CD4-positive, alpha-beta T cell treated with Interleukin-4 for 4 hours (primary cell): Measurements from ENCODE around the gene SCFD2.
"Not testable (repeated sequence)": the region's sequence is repeated elsewhere in the genome, so short reads cannot be mapped to it uniquely, and the experiment has no call there.

Experiments
- DNase-seq: peaks from one replicate; pipeline ENCODE4 v3.0.0-alpha.2; 2020

Gene SCFD2

DNA sequence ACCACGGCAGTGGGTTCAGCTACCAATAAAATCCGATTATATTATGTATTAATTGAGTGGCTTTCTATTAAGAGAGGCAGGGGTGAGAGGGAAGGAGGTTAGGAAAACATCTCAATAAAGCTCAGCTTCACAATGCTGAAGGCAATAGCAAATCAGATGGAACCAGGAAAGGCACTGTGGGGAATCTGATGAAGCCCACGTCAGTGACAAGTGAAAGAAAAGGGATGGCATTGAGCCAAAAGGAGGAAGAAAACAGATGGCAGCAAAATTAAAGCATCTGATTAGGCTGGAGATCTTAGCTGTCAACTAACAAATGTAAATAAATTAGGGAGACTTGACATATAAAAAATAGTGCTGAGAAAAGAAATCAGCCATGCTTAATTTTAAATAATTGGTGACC is 322.8 kb downstream of the SCFD2 start:
- no peak for DNase-seq

DNA sequence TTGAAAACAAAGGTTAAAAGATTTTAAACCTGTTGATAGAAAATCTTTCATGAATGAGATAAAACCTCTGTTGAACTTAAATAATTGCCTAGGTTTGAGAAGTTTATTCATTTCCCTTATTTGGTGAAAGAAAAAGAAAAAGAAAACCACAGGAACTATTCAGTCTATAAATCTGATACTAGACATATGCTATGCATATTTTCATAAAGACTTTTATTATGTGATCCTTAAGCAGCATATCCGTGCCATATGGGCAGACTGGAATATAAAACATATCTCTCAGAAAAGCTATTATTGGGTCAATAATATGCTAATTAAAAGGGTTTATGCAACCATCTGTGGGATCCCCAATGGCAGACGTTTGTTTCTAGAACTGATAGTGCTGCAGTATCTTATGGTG is 325.0 kb downstream of the SCFD2 start:
- DNase-seq, result no peak

DNA sequence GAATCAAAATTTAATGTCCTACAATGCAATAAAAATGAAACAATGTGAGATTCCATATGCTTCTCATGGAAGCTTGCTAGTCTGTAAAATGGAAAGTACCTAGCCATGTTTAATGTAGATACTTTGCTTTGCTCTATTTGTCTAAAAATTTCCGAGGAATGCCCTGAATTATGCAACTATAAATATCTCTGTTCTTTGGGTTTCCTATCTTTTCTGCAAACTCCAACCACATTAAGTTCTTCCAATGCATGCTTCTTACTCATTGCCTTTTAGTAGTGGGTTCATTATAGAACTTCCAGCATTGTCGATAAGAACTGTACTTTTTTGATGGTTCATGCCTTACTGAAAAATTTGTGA is 325.4 kb downstream of the SCFD2 start:
- DNase-seq, result no peak

DNA sequence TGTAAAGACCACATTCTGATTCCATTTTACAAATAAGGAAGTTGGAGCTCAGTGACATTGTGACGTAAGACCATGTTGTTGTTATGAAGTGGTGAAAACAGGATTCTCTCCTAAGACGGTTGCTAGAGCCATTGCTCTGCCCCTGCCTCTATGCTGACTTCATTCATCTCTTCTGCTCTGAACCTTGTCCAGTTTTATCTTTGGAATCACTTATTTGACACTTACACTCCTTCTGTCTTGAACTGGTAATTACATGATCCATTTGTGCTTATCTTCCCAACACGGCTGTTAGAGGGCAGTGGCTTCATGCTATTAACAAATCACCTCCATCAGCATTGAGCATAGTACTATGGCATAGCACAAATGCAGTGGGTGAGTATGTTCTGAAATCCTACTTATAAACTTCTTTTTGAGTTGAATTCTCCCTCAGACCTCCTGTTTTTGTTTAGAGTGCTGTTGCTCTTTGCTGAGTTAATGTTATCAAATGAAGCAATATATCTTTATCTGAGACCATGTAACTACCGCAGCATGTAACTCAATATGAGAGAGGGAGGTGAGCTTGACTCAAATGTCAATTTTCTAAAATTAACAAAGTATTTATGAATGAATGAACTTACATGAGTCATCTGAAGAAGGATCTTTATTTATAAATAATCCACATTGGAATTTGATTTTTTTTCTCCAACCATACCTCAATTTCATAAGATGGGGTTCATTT is 326.0 kb downstream of the SCFD2 start:
- no peak for DNase-seq

DNA sequence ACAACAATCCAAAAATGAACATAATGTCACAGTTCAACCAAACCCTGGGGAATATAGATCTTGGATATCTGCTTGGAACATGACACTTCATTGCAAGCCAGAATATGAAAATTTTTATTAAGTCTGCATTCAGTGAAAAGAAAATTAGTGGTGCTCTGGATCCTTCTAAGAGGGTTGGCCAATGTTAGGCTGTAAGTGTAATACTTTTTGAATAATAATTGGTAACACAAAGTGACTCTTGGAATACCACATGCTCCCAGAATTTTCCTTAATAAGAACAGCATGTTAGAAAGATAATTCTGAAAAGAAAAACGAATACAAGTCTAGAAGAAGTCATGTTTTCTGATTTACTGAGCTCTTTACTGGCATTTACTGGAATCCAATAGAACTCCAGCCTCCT is 328.0 kb downstream of the SCFD2 start:
- no peak for DNase-seq

DNA sequence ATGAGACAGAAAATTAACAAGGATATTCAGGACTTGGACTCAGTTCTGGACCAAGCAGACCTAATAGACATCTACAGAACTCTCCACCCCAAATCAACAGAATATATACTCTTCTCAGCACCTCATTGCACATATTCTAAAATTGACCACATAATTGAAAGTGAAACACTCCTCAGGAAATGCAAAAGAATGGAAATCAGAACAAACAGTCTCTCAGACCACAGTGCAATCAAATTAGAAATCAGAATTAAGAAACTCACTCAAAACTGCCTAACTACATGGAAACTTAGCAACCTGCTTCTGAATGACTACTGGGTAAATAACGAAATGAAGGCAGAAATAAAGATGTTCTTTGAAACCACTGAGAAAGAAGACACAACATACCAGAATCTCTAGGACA is 333.0 kb downstream of the SCFD2 start:
- DNase-seq, result not testable (repeated sequence)

DNA sequence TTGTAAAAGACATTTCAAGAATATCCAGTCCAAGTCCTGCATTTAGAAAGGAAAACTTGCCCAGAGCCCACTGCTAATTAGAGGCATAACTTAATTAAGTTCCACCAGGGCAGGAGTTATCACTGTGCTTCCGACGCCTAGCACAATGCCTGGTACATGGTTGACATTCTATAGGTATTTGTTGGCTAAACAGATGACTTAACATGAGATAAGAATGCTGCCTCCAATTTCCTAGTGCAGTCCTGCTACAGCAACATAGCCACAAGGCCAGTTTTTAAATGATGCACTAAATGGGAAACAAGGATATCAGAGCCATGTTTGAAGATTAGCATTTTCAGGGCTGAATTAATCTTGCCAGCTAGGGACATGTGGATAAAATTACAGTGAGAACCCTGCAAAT is 339.6 kb downstream of the SCFD2 start:
- DNase-seq, result no peak

DNA sequence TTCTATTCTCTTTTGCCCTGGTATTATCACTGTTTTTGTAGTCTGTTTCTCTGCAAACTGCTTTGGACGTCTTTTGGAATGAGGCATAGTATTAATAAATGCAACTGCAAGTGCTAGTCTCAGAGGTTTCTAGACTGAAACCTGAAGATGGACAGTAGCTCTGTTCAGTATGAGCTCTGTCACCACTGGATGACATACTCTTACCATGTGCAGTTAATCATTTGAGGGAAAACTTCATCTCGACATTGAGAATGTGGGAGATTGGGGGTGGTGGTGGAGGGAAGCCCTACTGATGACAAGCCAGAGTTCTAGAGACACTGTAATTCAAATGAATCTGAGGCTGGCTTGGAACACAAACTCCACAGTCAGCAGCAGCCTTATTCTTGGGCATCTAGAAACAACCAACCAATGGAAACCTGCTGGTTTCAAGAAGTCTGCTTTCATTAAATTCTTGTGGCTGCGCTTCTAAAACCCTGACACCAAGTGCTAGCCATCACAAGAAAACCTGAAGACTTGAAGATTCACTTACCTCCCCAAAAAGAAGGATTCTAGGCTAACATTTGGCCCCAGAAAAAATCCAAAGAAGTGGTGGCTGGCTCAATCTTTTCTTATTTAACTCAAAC is 342.1 kb downstream of the SCFD2 start:
- no peak for DNase-seq

DNA sequence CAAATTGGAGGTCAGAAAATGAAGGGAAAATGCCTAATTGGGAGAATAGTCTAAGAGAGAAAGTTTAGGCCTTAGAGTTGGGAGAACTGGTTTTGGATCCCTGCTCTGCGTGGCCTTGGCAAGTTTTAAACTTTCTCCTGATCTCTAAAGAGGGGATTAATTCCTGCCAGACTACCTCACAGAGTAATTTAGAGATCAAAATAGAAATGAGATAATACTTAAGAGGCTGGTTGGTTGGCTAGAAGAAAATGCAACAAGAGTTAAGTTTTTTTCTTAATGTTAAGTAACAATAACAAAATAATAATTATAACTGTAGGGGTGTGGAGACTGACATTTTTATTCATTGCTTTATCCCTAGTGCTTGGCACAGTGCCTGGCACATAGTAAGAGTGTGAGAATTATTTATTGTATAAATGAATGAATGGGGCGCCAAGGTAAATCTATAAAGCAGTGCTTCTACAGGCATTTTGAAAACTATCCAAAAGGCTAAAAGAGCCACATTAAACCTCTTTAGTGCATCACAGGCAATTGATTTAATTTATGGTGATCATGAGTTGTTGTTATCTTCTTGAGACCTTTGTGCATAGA is 343.3 kb downstream of the SCFD2 start:
- no peak for DNase-seq

DNA sequence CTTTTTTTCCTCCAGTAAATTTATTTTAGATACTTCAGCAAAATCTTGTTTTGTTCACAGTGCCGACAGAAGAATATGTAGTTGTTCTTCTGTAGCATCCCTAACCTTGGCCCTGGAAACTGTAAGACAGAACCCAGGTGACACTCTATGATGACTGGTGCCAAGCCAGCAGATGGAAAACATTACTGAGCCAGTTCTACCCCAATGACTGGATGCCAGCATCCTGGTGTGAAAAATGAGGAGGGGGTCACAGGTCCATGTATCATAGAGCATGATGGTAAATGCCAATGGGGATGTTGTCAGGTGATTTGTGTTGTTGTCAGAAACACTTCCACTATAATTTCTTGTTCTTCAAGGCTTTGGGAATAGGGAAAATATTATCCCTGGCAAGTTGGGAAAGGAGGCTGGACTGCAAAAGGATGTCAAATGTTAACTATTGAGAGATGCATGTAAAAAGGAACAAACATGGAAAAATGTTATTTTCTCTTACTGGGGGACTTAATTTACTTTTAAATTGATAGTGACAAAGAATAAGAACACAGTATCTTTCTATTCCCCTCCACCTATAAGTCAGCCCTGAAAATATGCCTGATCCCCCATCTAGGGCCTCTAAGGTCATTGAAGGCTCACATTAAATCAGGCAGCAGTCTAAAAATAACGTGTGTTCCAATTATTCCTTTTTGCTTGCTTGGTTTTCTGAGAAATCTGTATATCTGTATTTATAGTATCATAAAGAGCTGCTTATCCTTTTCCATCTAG is 343.9 kb downstream of the SCFD2 start:
- DNase-seq, result no peak

DNA sequence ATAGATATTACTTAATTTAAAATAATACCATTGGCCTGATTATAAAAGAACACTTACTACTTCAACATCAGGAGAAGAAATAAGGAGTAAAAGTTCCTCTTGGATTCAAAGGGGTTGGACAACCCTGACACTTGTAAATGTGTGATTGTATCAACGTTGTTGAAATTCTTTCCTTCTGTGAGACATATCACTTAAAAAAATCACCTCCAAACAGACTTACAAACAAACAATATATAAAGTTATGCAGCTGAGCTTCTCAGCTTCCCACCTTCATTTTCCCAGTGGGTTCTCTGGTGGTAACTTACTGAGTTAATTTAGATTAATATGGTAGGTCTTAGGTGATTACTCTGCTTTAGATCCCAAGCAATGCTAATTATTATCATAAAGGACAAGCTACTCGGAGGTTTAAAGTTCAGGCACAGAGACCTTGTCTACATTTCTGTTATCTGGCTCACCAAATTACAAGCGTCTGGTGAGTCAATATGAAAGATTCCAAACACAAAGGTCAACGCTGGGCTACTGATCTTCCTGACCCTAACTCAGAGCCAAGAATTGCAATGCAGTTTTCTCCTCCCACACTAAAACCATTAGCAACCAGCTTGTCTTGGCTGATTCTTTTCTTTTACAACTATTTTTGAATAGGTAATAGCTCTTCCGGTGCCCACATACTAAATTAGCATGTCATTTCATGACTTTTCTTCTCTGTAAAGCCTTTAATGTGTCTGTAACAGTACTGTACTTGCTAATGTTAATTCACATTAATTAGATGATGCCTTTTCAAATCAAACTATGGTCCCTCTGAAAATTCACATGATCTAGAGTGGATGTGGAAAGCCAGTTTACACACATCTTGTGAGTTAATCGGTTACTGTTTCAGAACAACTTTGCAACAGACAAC is 346.1 kb downstream of the SCFD2 start:
- DNase-seq, result no peak

DNA sequence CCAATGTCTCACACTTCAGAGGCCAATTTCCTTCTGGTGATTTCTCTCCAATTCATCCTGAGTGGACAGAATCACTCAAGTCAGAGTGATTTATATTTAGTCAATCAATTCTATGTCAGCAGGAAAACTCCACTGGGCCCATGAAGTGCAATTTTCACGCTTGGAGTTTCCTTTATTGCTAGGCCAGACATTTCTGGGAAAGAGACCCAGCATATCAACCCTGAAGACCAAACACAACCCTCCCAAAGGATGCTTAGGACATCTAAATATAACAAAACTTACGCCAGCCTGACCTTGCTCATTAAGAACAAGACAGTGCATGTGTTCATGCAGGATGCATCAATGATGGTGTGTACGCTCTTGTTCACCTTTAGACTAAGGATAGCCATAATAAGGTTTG is 347.4 kb downstream of the SCFD2 start:
- DNase-seq, result no peak

DNA sequence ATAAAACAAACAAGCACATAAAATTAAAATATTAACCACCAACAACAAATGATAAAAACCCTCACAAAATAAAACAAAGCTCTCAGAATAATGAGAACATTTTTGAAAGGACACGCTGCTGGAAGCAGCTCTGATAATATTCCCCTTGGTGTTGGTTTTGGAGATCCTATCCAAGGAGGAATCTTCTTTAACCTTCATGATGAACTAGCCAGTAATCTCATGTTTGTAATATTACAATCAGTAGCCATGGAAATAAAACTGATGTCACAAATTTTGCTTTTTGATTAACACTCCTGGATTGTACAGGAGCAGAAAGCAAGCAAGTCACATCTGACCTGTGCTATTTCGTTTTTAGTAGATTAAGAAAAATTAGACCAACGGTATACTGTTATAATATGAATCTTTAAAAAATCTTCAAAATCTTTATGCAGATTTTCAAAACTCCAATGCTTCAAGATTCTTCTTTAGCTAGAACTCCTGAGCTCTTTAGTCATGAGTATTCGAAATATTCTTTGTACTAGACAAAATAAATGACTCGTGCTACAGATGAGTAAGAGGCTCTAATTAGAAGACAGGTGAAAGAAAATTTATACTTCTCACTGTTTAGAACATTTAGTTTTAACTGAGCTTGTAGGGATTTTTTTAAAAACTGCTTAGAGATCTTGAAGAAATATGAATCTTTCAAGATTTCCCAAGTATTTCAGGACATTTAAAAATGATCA is 349.6 kb downstream of the SCFD2 start:
- no peak for DNase-seq

DNA sequence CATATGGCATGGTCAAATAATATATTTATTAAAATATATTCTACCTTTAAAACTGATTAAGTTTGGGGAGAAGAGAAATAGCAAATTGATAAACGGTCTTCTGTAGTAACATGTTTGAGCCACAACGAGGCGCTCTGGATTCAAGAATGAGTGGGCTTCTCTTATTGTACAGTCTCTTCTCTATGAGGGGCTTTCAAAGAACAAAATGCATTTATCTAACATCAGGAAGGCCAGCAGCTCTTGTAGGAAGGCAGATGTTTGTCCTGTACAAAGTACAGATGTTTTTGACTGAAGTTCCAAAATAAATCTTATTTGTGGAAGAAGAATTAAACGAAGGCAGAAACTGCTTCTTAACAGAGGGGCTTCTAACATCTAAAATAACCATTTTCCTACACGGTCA is 350.2 kb downstream of the SCFD2 start:
- no peak for DNase-seq

DNA sequence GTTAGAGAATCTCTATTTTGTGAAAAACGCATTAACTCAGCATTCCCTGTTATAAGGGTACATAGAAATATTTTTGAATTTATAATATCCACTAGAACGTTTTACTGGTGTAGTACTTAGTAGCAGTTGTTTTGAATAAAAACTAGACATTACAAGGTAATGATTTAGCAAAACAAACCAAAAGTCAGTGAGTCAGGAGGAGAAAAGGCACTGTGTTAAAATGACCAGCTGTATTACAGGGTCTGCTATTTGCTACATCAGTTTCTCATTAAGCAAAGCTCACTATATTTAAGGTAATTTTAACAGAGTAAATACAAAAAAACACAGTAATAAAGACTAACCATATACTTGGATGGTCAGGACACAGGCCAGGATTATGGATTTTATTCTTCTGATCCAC is 351.0 kb downstream of the SCFD2 start:
- DNase-seq, result no peak

DNA sequence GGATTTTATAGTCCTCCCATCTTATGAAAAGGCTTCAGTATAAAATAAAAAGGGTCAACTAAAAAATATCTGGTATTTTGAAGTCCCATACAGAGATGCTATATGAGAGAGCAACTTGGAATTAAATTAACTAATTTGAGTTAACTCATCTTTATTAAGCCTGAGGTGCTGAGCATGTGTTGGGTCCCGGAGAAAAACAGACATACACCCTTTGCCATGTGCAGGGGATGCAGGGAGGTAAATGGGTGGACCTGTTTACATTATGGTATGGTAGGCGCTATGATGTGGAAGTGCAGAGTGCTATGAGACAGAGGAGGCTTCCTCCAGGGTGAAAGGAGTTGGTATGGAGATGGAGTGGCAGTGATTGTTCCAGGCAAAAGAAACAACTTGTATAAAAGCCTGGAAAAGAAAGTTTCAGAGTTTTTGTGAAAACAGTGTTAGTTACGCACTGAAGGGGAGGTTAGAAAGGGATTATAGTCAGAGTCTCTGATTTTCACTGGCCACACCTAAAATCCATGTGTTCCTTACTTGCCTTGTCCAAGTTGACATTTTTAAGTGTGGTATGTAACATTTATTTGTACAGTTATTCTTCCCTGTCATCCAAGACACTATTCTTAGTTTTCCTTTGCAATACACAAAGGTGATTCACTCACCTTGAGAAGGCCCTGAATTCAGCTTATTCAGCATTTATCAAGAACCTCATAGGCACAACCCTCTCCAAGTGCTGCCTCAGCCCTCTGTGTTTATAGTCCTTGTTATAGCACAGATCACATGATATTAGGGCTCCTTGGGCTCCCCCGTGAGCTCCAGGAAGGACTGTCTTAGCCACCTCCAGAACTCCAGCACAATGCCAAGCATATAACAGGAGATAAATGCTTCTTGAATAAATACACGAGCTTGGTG is 351.7 kb downstream of the SCFD2 start:
- no peak for DNase-seq

DNA sequence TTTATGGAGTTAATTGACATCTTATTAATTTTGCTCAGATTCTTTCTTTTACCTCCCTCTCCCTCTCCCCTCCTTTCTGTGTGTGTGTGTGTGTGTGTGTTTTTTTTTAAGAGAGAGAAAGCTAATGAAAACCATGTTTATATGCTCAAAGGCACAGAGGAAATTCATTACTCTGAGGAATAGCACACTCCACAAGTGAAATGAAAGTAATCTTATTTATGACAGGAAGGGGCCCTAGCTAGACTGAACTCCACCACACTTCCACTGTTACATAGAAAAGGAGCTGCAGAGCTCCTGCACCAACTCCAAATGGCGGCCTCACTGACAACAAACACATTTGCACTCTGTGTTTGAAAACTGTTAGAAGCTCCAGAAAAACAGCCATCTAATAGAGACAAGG is 353.1 kb downstream of the SCFD2 start:
- no peak for DNase-seq

DNA sequence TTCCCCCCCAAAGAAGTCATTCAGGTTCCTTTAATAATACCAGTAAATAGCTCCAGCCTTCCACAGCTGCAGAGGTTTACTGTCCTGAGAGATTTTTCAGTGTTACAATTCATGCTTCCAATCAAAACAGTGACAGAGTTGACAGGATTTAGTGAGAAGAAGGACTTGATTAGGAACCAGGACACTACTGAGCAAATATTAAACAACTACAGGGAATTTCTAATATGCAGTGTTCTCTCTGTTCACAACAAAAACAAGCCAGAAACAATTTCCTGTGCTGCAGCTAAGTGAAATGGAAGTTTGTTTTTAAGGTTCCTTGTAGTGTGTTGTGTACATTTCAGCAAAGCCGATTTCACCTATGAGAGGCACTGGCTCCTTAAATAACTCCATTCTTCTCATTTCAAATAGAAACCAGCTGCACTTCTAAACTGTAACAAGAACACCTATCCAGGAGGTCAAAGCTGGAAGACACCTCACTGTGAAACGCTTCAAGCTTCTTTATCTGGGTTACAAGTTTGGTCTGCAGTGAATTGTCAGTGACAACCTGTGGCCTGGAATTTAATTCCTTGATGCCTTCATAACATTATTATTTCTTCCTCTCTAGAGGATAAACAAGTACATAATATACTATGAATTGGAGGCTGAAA is 354.5 kb downstream of the SCFD2 start:
- DNase-seq, result no peak

DNA sequence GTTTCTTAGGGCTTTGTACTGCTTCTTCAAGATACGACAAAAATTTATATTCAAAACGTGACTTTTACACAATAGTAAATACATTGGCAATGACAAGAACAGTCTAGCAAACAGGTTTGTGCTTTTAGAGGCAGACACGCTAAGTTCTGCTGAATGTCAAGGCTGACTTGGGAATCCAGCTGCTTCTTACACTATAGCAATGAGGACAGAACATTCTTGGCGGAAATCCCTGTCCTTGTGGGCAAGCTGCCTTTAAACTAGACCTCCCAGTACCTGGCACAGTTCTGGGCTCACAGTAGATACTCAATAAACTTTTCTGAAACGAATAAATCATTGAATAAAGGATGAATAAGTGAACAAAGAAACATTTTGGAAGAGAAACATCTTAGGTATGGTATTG is 355.5 kb downstream of the SCFD2 start:
- DNase-seq, result no peak

DNA sequence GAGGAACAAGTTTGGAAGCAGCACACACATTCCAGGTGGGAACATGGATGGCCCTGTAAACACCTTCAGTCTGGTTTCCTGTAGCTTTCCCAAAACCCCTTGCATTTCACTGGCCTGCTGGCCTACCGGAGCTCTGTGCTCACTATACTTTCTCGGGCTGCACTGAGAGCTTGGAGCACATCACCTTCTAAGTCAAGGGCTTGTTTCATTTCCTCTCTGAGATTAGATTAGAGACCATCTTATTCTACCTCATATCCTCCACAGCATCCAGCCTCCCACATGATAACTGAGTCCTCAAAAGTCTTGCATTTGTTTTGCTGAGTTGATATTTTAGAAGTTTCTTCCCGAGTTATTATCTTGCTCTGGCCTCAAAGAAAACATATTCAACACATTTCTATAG is 356.0 kb downstream of the SCFD2 start:
- no peak for DNase-seq

DNA sequence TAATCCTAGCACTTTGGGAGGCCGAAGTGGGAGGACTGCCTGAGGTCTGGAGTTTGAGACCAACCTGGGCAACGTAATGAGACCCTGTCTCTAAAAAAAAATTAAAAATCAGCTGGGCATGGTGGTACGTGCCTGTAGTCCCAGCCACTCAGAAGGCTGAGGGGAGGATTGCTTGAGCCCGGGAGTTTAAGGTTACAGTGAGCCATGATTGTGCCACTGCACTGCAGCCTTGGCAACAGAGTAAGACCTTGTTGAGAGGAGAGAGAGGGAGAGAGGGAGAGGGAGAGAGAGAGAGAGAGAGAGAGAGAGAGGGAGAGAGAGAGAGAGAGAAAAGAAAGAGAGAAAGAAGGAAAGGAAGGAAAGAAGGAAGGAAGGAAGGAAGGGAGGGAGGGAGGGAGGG is 358.8 kb downstream of the SCFD2 start:
- no peak for DNase-seq
